ENCODE data around the gene RNU6-1.

RNU6-1 gene

DNA sequence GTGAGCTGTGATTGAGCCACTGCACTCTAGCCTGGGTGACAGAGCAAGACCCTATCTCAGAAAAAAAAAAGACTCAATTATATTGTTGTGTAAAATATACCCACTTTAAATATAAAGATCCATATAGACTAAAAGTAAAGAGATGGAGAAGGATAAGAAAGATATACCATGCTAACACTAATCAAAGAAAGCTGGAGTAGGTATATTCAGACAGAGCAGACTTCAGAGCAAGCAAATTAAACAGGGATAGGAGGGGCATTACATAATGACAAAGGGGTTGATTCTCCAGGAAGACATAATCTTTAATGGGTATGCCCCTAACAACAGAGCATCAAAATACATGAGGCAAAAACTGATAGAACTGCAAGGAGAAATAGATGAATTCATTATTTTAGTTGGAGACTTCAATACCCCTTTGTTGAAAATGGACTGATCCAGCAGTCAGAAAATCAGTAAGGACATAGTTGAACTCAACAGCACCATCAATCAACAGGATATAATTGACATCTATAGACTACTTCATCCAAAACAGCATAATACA, 31.1 kb upstream of the RNU6-1 start:
- H3K4me2 ChIP-seq = no peak overlapping the region
- TF ChIP-seq CTCF (conservative IDR thresholded peaks at IDR 0.05; ENCODE audit: low read depth, low read length) = no peak
- no peaks in the 10 kb centered on the region for H3K36me3 ChIP-seq (ENCODE audit: insufficient read depth)
- H2AFZ ChIP-seq (ENCODE audit: low read depth) = no peak overlapping the region
- H3K27ac ChIP-seq = no peak overlapping the region
- no peaks in the 10 kb centered on the region for H3K4me1 ChIP-seq (ENCODE audit: low read depth, poor library complexity, severe bottlenecking)
- no peak overlapping the region for H3K9ac ChIP-seq
- no peaks in the 10 kb centered on the region for H4K20me1 ChIP-seq (ENCODE audit: insufficient read depth)
- H3K79me2 ChIP-seq (ENCODE audit: insufficient read depth, low read depth) = no peaks in the 10 kb centered on the region
- no peak overlapping the region for H3K4me3 ChIP-seq (IDR thresholded peaks at IDR 0.05; ENCODE audit: insufficient read depth, low read depth, low read length)
- H3K27me3 ChIP-seq (ENCODE audit: insufficient read depth, low read depth) = no peaks in the 10 kb centered on the region

GRCh38 chr15:67869701-67870100, 29.9 kb upstream of the RNU6-1 start:
- TF ChIP-seq CTCF (conservative IDR thresholded peaks at IDR 0.05; ENCODE audit: low read depth, low read length) = no peak
- no peaks in the 10 kb centered on the region for H4K20me1 ChIP-seq (ENCODE audit: insufficient read depth)
- no peak overlapping the region for H3K4me3 ChIP-seq (IDR thresholded peaks at IDR 0.05; ENCODE audit: insufficient read depth, low read depth, low read length)
- H3K36me3 ChIP-seq (ENCODE audit: insufficient read depth) = no peaks in the 10 kb centered on the region
- no peak overlapping the region for H2AFZ ChIP-seq (ENCODE audit: low read depth)
- no peak overlapping the region for H3K27ac ChIP-seq
- H3K4me1 ChIP-seq (ENCODE audit: low read depth, poor library complexity, severe bottlenecking) = no peaks in the 10 kb centered on the region
- H3K27me3 ChIP-seq (ENCODE audit: insufficient read depth, low read depth) = no peaks in the 10 kb centered on the region
- no peak overlapping the region for H3K4me2 ChIP-seq
- H3K79me2 ChIP-seq (ENCODE audit: insufficient read depth, low read depth) = no peaks in the 10 kb centered on the region
- no peak overlapping the region for H3K9ac ChIP-seq

DNA sequence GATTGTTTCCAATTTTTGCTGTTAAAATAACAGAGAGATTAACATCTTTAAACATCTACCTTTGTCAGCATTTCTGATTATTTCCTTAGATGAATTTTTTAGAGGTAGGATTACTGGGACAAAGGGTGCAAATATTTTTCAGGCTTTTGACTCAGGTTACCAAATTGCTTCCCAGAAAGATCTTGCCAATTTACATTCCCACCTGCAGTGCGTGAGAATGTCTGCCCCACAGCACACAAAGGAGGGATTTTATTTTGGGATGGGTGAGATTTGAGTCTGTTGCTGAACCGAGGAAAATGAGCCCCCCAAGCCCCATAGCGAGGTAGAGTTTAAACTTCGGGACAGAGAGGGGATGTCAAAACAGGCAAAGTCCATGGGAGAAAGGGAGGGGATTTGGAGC, 25.9 kb upstream of the RNU6-1 start:
- H4K20me1 ChIP-seq (ENCODE audit: insufficient read depth) = no peaks in the 10 kb centered on the region
- no peak overlapping the region for H3K27ac ChIP-seq
- H3K4me1 ChIP-seq (ENCODE audit: low read depth, poor library complexity, severe bottlenecking) = no peaks in the 10 kb centered on the region
- H3K4me3 ChIP-seq (IDR thresholded peaks at IDR 0.05; ENCODE audit: insufficient read depth, low read depth, low read length) = no peak overlapping the region
- H3K36me3 ChIP-seq (ENCODE audit: insufficient read depth) = no peaks in the 10 kb centered on the region
- no peaks in the 10 kb centered on the region for H3K27me3 ChIP-seq (ENCODE audit: insufficient read depth, low read depth)
- H2AFZ ChIP-seq (ENCODE audit: low read depth) = no peak overlapping the region
- no peak overlapping the region for H3K9ac ChIP-seq
- no peak overlapping the region for H3K4me2 ChIP-seq
- TF ChIP-seq CTCF (conservative IDR thresholded peaks at IDR 0.05; ENCODE audit: low read depth, low read length) = no peak
- no peaks in the 10 kb centered on the region for H3K79me2 ChIP-seq (ENCODE audit: insufficient read depth, low read depth)

- Histone ChIP-seq H3K4me2 (no peak overlapping the region), H3K4me3 (IDR thresholded peaks at IDR 0.05; ENCODE audit: insufficient read depth, low read depth, low read length) (no peak overlapping the region), H3K27ac (no peak overlapping the region), H3K9ac (no peak overlapping the region), H4K20me1 (ENCODE audit: insufficient read depth) (no peaks in the 10 kb centered on the region), H2AFZ (ENCODE audit: low read depth) (no peak overlapping the region), H3K27me3 (ENCODE audit: insufficient read depth, low read depth) (no peaks in the 10 kb centered on the region), H3K4me1 (ENCODE audit: low read depth, poor library complexity, severe bottlenecking) (no peaks in the 10 kb centered on the region), H3K79me2 (ENCODE audit: insufficient read depth, low read depth) (no peaks in the 10 kb centered on the region), H3K36me3 (ENCODE audit: insufficient read depth) (no peaks in the 10 kb centered on the region)
- TF ChIP-seq CTCF (conservative IDR thresholded peaks at IDR 0.05; ENCODE audit: low read depth, low read length) = no peak
These were observed 25.5 kb upstream of the RNU6-1 start for GRCh38 chr15:67865331-67865730.
